Loucy (cell line): ENCODE data around the gene FDX1.
"Not testable (repeated sequence)": the region's sequence is repeated elsewhere in the genome, so short reads cannot be mapped to it uniquely, and the experiment has no call there.

Experiments used
- H2AFZ ChIP-seq: fragments of 200-600 bp; sonication (generic); 2 replicates; pipeline ENCODE4 v1.6.0; 2016; ENCODE audit warnings: antibody characterized with exemption, mild to moderate bottlenecking, low read length, moderate library complexity
- H3F3A ChIP-seq: fragments of 200-600 bp; 2 replicates; pipeline ENCODE4 v1.6.0; 2016; ENCODE audit warnings: antibody characterized with exemption, low read depth, mild to moderate bottlenecking
- H3K27me3 ChIP-seq: fragments of 200-600 bp; sonication (generic); 2 replicates; pipeline ENCODE4 v1.6.1; 2014; ENCODE audit warnings: low read length, mild to moderate bottlenecking; ENCODE audit not compliant: insufficient read depth, poor library complexity, severe bottlenecking
- H3K36me3 ChIP-seq: fragments of 200-600 bp; sonication (generic); 2 replicates; pipeline ENCODE4 v1.6.1; 2016; ENCODE audit warnings: low read length; ENCODE audit not compliant: insufficient read depth
- H3K4me1 ChIP-seq: fragments of 200-600 bp; sonication (generic); 2 replicates; pipeline ENCODE4 v1.5.1; 2014; ENCODE audit warnings: low read length, mild to moderate bottlenecking; ENCODE audit not compliant: insufficient read depth, poor library complexity, severe bottlenecking
- H3K4me2 ChIP-seq: fragments of 200-600 bp; sonication (generic); 2 replicates; pipeline ENCODE4 v1.6.0; 2014; ENCODE audit warnings: antibody characterized with exemption, low read length, low read depth, mild to moderate bottlenecking; ENCODE audit not compliant: poor library complexity, severe bottlenecking
- H3K4me3 ChIP-seq: fragments of 200-600 bp; sonication (generic); 2 replicates; pipeline ENCODE4 v1.5.1; 2014; ENCODE audit warnings: low read length, mild to moderate bottlenecking, mixed read lengths; ENCODE audit not compliant: poor library complexity, severe bottlenecking
- H3K79me2 ChIP-seq: fragments of 200-600 bp; sonication (generic); 2 replicates; pipeline ENCODE4 v1.6.1; 2014; ENCODE audit warnings: low read length; ENCODE audit not compliant: insufficient read depth
- H3K9ac ChIP-seq: fragments of 200-600 bp; sonication (generic); 2 replicates; pipeline ENCODE4 v1.6.0; 2014; ENCODE audit warnings: mild to moderate bottlenecking, low read depth, low read length, moderate library complexity; ENCODE audit not compliant: poor library complexity, severe bottlenecking
- H3K9me2 ChIP-seq: fragments of 200-600 bp; sonication (generic); replicated peaks from 2 replicates; pipeline ENCODE4 v1.6.1; 2016; ENCODE audit warnings: low read depth, low read length, mixed read lengths
- H3K9me3 ChIP-seq: fragments of 200-600 bp; sonication (generic); 2 replicates; pipeline ENCODE4 v1.6.1; 2014; ENCODE audit warnings: mild to moderate bottlenecking, antibody characterized with exemption, low read length, low read depth; ENCODE audit not compliant: insufficient read depth
- H4K20me1 ChIP-seq: fragments of 200-600 bp; sonication (generic); 2 replicates; pipeline ENCODE4 v1.6.0; 2014; ENCODE audit warnings: antibody characterized with exemption, low read length, mild to moderate bottlenecking; ENCODE audit not compliant: insufficient read depth, poor library complexity, severe bottlenecking
- CTCF ChIP-seq: fragments of 200-600 bp; sonication (generic); conservative IDR thresholded peaks from 2 replicates; pipeline ENCODE4 v1.5.1; 2014; ENCODE audit warnings: mild to moderate bottlenecking, antibody characterized with exemption, low read length
- EZH2phosphoT487 ChIP-seq: fragments of 200-600 bp; IDR thresholded peaks from 2 replicates; pipeline ENCODE4 v1.6.1; 2018; ENCODE audit warnings: antibody characterized with exemption, mild to moderate bottlenecking, moderate library complexity, borderline replicate concordance

The FDX1 gene

GRCh38 chr11:110415081-110415480 is 14.7 kb upstream of the FDX1 start:
- no peaks in the 10 kb centered on the region for H4K20me1 ChIP-seq

GRCh38 chr11:110421658-110422057 is 8.1 kb upstream of the FDX1 start:
- H3K4me2 ChIP-seq, H2AFZ ChIP-seq, H3K27me3 ChIP-seq, H3K79me2 ChIP-seq, H3K9ac ChIP-seq, H3F3A ChIP-seq, H3K9me3 ChIP-seq, H3K9me2 ChIP-seq, H4K20me1 ChIP-seq, H3K36me3 ChIP-seq, H3K4me1 ChIP-seq, H3K4me3 ChIP-seq: not testable (repeated sequence)

More at GRCh38 chr11:110415081-110415480, 14.7 kb upstream of the FDX1 start:
- Histone ChIP-seq H3K4me3 (no peak overlapping the region), H2AFZ (no peak overlapping the region), H3K36me3 (no peaks in the 10 kb centered on the region), H3K4me1 (no peaks in the 10 kb centered on the region), H3K9me3 (no peaks in the 10 kb centered on the region), H3K9ac (no peak overlapping the region), H3F3A (no peaks in the 10 kb centered on the region), H3K4me2 (no peak overlapping the region), H3K9me2 (no peaks in the 10 kb centered on the region), H3K79me2 (no peaks in the 10 kb centered on the region), H3K27me3 (no peaks in the 10 kb centered on the region)
- TF ChIP-seq CTCF (no peak), EZH2phosphoT487 (no peak)

DNA sequence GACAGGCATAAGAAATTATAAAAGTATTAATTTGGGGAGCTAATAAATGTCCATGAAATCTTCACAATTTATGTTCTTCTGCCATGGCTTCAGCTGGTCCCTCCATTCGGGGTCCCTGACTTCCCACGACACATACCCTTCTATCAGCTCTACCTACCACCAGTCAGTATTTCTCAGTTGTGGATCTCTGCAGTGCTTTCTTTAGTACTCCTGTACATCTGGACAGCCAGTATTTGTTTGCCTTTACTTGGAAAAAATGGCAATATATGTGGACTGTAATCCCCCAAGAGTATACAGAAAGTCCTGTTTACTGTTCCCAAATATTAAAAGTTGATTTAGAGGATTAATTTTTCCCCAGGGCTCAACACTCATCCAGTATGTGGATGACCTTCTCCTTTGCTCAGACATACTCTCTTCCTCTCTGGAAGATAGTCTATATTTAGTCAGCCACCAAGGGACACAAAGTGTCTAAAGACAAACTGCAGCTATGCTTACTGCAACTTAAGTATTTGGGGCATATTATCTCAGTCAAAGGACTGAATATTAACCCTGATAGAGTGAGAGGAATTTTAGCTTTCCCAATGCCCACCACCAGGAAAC is 7.3 kb upstream of the FDX1 start:
- no peak overlapping the region for H2AFZ ChIP-seq
- H3K9me2 ChIP-seq, result no peaks in the 10 kb centered on the region
- no peaks in the 10 kb centered on the region for H3K27me3 ChIP-seq
- H3F3A ChIP-seq, result no peaks in the 10 kb centered on the region
- H3K36me3 ChIP-seq, result no peaks in the 10 kb centered on the region
- no peak overlapping the region for H3K4me3 ChIP-seq
- H4K20me1 ChIP-seq, result no peaks in the 10 kb centered on the region
- no peak overlapping the region for H3K4me2 ChIP-seq
- H3K4me1 ChIP-seq, result no peaks in the 10 kb centered on the region
- H3K79me2 ChIP-seq, result no peaks in the 10 kb centered on the region
- H3K9me3 ChIP-seq, result no peaks in the 10 kb centered on the region
- TF ChIP-seq CTCF, result no peak
- no peak for TF ChIP-seq EZH2phosphoT487
- no peak overlapping the region for H3K9ac ChIP-seq

- no peaks in the 10 kb centered on the region for H3K27me3 ChIP-seq
- no peak overlapping the region for H3K9ac ChIP-seq
- H3K4me3 ChIP-seq, result no peak overlapping the region
- H3K36me3 ChIP-seq, result no peaks in the 10 kb centered on the region
- H3K9me2 ChIP-seq, result no peaks in the 10 kb centered on the region
- H3K79me2 ChIP-seq, result no peaks in the 10 kb centered on the region
- no peaks in the 10 kb centered on the region for H3F3A ChIP-seq
- no peaks in the 10 kb centered on the region for H4K20me1 ChIP-seq
- peaks cover 8% of the 10 kb centered on the region for H3K4me1 ChIP-seq
- H3K4me2 ChIP-seq, result no peak overlapping the region
- no peaks in the 10 kb centered on the region for H3K9me3 ChIP-seq
- no peak overlapping the region for H2AFZ ChIP-seq
- no peak for TF ChIP-seq CTCF
- no peak for TF ChIP-seq EZH2phosphoT487
Measured at GRCh38 chr11:110424775-110425444, 4.8 kb upstream of the FDX1 start.
